HG03571 (cell line): ENCODE data around the gene OSMR.

Source experiments
- ATAC-seq: cut with Tn5 transposase; IDR thresholded peaks from one replicate; pipeline ENCODE4 v1.9.1; 2021; ENCODE audit not compliant: unreplicated experiment

The OSMR gene

GRCh38 chr5:38871058-38871605 is 25.3 kb downstream of the OSMR start:
- ATAC-seq = no peak

GRCh38 chr5:38871790-38872551 is 26.2 kb downstream of the OSMR start:
- no peak for ATAC-seq

GRCh38 chr5:38872826-38873225 is 27.0 kb downstream of the OSMR start:
- ATAC-seq = no peak

- no peak for ATAC-seq
Observed at GRCh38 chr5:38874948-38875456, 29.2 kb downstream of the OSMR start.

GRCh38 chr5:38878391-38879077 is 32.7 kb downstream of the OSMR start:
- ATAC-seq = no peak

GRCh38 chr5:38879078-38879460 is 33.3 kb downstream of the OSMR start:
- no peak for ATAC-seq

- ATAC-seq = no peak
Observed at GRCh38 chr5:38883842-38884241, 38.0 kb downstream of the OSMR start.

- no peak for ATAC-seq
Observed at GRCh38 chr5:38885208-38885607, 39.4 kb downstream of the OSMR start.

- ATAC-seq = no peak
Observed at GRCh38 chr5:38888041-38888440, 42.2 kb downstream of the OSMR start.

- no peak for ATAC-seq
Observed at GRCh38 chr5:38889424-38889823, 43.6 kb downstream of the OSMR start.

- ATAC-seq = no peak
Observed at GRCh38 chr5:38891563-38891962, 45.8 kb downstream of the OSMR start.

GRCh38 chr5:38892363-38892762 is 46.6 kb downstream of the OSMR start:
- ATAC-seq = no peak

GRCh38 chr5:38896760-38897159 is 50.9 kb downstream of the OSMR start:
- ATAC-seq = no peak

GRCh38 chr5:38899936-38900335 is 54.1 kb downstream of the OSMR start:
- ATAC-seq = no peak

GRCh38 chr5:38905516-38905915 is 59.7 kb downstream of the OSMR start:
- no peak for ATAC-seq

- ATAC-seq = no peak
Observed at GRCh38 chr5:38906503-38906902, 60.7 kb downstream of the OSMR start.

GRCh38 chr5:38911933-38912332 is 66.1 kb downstream of the OSMR start:
- ATAC-seq = no peak

- ATAC-seq = no peak
Observed at GRCh38 chr5:38913714-38914113, 67.9 kb downstream of the OSMR start.

GRCh38 chr5:38916802-38917201 is 71.0 kb downstream of the OSMR start:
- no peak for ATAC-seq

- no peak for ATAC-seq
Observed at GRCh38 chr5:38921174-38921573, 75.4 kb downstream of the OSMR start.

GRCh38 chr5:38922199-38922598 is 76.4 kb downstream of the OSMR start:
- ATAC-seq = no peak
